ENCODE results near the gene EOMES. TPM values are rescaled to one million over a fixed set of nuclear protein-coding genes. Genes with fewer than 3 reads are reported as not detected.

The EOMES gene
- total RNA-seq, 1 donor from 2014 or later, result 1.9 TPM

DNA sequence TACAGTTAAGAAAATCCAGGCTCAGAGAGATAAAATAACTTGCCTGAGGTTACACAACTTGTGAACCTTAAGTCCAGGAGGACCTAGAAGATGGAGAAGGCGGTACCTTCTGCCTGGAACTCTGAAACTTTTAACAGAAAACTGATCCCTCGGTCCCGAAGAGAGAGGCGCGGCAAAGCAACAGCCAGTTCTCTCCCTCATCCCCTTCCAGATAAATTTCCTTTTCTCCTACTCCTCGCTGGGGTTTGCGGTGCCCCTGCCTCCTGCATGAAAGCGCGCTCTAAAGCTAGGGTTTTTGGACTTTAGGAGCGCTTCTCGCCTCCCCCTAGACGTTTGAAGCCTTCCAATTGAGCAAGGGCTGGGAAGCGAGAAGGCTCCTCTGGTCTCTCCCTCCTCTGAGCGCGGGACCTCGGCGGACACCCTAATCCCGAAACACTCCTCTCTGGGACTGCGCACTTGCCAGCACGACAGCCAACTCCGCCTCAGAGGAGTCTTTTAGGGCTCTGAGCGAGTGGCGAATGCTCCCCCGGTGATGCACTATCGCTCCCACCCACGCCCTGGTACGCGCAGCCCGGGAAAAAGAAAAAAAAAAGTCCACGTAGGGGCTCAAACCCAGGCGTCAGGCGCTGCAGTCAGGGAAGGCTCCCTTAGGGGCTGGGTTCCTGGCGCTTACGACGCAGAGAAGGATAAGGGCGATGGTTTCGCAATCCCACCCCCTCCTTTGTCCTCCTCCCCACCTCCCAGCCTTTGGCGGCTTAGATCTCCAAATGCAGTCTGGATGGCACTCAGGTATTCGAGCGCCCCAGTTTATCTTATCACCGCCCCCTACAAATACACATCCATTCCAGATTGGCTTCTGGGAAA, 7.9 kb upstream of the EOMES start:
- intact Hi-C loops (cut with DNase I), result no loop called here
- no peaks in the 10 kb centered on the region for H3K36me3 ChIP-seq
- ATAC-seq (peak in 1 of 2 donors; percentile 40), DNase-seq (no peak)
- no peak overlapping the region for H3K27ac ChIP-seq
- no peaks in the 10 kb centered on the region for H3K9me3 ChIP-seq
- peaks cover 22% of the 10 kb centered on the region for H3K4me1 ChIP-seq
- peaks cover 71% of the 10 kb centered on the region for H3K27me3 ChIP-seq (ENCODE audit: low read depth)
- TF ChIP-seq CTCF (IDR thresholded peaks at IDR 0.05), result no peak
- no peak overlapping the region for H3K4me3 ChIP-seq

DNA sequence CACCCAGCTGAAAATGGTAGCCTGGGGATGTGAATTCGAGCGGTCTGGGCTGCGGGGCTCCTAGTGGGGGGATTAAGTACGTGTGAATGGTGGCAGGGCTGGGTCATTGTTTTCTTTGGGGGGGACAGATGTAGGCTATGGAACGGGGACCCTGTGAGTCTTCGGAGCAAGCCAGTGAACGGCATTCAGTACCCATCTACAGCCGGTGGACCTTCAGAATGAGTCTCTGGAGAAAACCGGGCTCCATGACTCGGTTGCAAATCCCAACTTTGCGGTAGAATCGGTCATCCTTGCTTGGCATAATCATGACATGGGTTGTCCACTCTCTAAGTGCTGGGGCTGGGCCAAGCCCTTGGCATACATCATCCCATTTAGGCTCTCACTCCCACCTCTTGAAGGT, 7.2 kb upstream of the EOMES start:
- TF ChIP-seq CTCF (IDR thresholded peaks at IDR 0.05), result no peak

DNA sequence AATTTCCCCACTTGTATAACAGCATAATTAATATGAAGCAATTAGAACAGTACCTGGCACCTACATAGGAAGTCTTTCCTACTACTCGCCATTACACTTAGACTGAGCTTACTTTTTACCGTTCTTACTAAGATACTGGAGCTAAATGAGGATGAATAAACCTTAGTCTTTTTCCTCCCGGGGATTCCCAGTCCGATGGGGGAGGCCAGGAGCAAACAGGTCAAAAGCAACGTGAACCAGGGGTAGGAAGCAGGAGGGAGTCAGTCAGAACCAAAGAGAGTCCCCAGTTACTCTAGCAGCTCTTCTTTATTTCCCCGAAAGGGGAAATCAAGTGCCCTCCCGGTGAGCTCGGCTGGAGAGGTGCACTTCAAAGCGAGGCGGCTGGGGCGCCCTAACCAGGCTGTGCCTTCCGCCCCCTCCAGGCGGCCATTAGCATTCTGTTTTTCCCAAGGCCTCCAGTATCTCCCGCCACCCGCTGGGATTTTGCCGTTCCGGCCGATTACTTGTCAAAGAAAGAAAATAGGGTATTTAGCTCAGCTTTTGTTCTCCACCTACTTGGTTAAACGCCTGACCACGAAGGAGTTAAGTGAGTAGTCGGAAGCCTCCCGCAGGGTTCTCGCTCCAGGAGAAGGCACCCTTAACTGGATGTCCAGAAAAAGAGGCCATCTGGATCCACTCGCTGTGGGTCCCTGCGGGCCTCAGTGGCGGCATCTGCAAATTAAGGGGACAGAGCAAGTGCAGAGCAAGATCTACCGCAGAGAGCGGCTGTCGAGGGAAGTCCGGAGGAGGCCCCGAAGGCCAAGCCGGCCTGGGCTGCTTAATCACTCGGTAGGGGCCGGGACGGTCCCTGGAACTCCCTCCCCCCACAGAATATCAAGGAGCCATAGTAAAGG, 6.3 kb upstream of the EOMES start:
- Histone ChIP-seq H3K4me1 (peaks cover 26% of the 10 kb centered on the region), H3K9me3 (no peaks in the 10 kb centered on the region), H3K27ac (no peak overlapping the region), H3K36me3 (no peaks in the 10 kb centered on the region), H3K4me3 (peak overlapping the region; percentile 19), H3K27me3 (ENCODE audit: low read depth) (peaks cover 87% of the 10 kb centered on the region)
- no peak for TF ChIP-seq CTCF (IDR thresholded peaks at IDR 0.05)
- DNase-seq, result no peak
- intact Hi-C loops (cut with DNase I), result no loop called here
- ATAC-seq, result peak; percentile 41 to 46

More for the DNA sequence above, 7.2 kb upstream of the EOMES start:
- H3K4me3 ChIP-seq, result no peak overlapping the region
- no peaks in the 10 kb centered on the region for H3K9me3 ChIP-seq
- DNase-seq (no peak), ATAC-seq (peak in 1 of 2 donors; percentile 43)
- peaks cover 78% of the 10 kb centered on the region for H3K27me3 ChIP-seq (ENCODE audit: low read depth)
- no peak overlapping the region for H3K27ac ChIP-seq
- peaks cover 22% of the 10 kb centered on the region for H3K4me1 ChIP-seq
- no peaks in the 10 kb centered on the region for H3K36me3 ChIP-seq
- intact Hi-C loops (cut with DNase I), result no loop called here

DNA sequence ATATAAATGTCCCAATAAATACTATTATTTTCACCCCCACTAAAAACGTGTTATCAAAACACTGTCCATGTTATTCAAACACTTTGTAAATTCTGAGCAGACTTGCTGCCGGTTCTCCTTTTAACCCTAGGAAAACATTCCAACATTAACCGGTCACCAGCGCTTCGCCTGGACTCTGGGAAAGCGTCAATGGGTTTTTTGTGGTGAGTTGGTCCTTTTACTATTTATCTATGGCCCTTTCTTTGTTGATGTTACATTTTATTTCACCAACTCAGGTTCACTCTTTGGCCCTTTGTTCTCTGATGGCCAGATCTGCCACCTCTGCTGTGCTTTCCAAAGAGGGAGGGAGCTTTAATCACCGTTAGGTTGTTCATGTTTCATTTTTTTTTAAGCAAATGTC, 4.1 kb upstream of the EOMES start:
- Histone ChIP-seq H3K27ac (no peak overlapping the region), H3K36me3 (no peaks in the 10 kb centered on the region), H3K27me3 (ENCODE audit: low read depth) (peaks cover 100% of the 10 kb centered on the region), H3K4me1 (peaks cover 48% of the 10 kb centered on the region), H3K4me3 (no peak overlapping the region), H3K9me3 (no peaks in the 10 kb centered on the region)
- ATAC-seq, result no peak
- no peak for TF ChIP-seq CTCF (IDR thresholded peaks at IDR 0.05)
- intact Hi-C loops (cut with DNase I), result no loop called here
- DNase-seq, result no peak

GRCh38 chr3:27724459-27725197, 2.5 kb upstream of the EOMES start:
- Histone ChIP-seq H3K36me3 (no peaks in the 10 kb centered on the region), H3K9me3 (no peaks in the 10 kb centered on the region), H3K27ac (no peak overlapping the region), H3K4me3 (no peak overlapping the region), H3K4me1 (peaks cover 49% of the 10 kb centered on the region), H3K27me3 (ENCODE audit: low read depth) (peaks cover 100% of the 10 kb centered on the region)
- TF ChIP-seq CTCF (IDR thresholded peaks at IDR 0.05), result no peak
- intact Hi-C loops (cut with DNase I), result no loop called here
- ATAC-seq (no peak), DNase-seq (no peak)

All from lower lobe of right lung (tissue), 2 donors.